CD14-positive monocyte (primary cell): ENCODE results near the gene UBE2D3. TPM values are rescaled to one million over a fixed set of nuclear protein-coding genes. Genes with fewer than 3 reads are reported as not detected.

Experiments
- DNase-seq, 3 donors: peaks; one replicate each; pipeline ENCODE4 v3.0.0-alpha.2; 2011 to 2022
- H2AFZ ChIP-seq: 2 replicates; pipeline ENCODE4 v1.6.0; 2012; ENCODE audit warnings: mild to moderate bottlenecking, low read depth, low read length, inconsistent platforms; ENCODE audit not compliant: insufficient read depth, poor library complexity, severe bottlenecking
- H3K27ac ChIP-seq, 2 donors: 1 replicate in 1 of 2; 2 replicates in 1 of 2; pipeline ENCODE4 v1.5.1; 2012 to 2013; ENCODE audit warnings: low read length in 2 of 2, control low read depth in 1 of 2, inconsistent platforms in 1 of 2, low read depth in 1 of 2, mild to moderate bottlenecking in 1 of 2
- H3K27me3 ChIP-seq, 2 donors: one replicate each; pipeline versions ENCODE4 v1.6.0 to v1.6.1; 2011 to 2013; ENCODE audit warnings: low read length in 2 of 2; ENCODE audit not compliant: control insufficient read depth in 2 of 2, insufficient read depth in 2 of 2
- H3K36me3 ChIP-seq, 2 donors: replicated peaks in 1 of 2; 1 replicate in 1 of 2; 2 replicates in 1 of 2; pipeline versions ENCODE4 v1.5.1 to v1.6.1; 2012 to 2013; ENCODE audit warnings: low read length in 2 of 2, control low read depth in 1 of 2, inconsistent platforms in 1 of 2, mild to moderate bottlenecking in 1 of 2; ENCODE audit not compliant: insufficient read depth in 2 of 2, control insufficient read depth in 1 of 2
- H3K4me1 ChIP-seq, 2 donors: 1 replicate in 1 of 2; 2 replicates in 1 of 2; pipeline versions ENCODE4 v1.5.1 to v1.6.1; 2012 to 2013; ENCODE audit warnings: low read length in 2 of 2, control low read depth in 1 of 2, inconsistent platforms in 1 of 2, mild to moderate bottlenecking in 1 of 2, moderate library complexity in 1 of 2; ENCODE audit not compliant: insufficient read depth in 2 of 2, control insufficient read depth in 1 of 2
- H3K4me2 ChIP-seq: replicated peaks from 2 replicates; pipeline ENCODE3; 2012; ENCODE audit warnings: low read length, moderate library complexity, mild to moderate bottlenecking; ENCODE audit not compliant: poor library complexity, severe bottlenecking; ENCODE audit errors: extremely low read depth
- H3K4me3 ChIP-seq, 3 experiments: fragments of 200-600 bp in 1 of 3; sonication (generic) in 1 of 3; replicated peaks in 1 of 3; 1 replicate in 2 of 3; 2 replicates in 1 of 3; pipeline ENCODE4 v1.5.1; 2011 to 2013; ENCODE audit warnings: low read length in 3 of 3, mild to moderate bottlenecking in 3 of 3, control low read depth in 2 of 3, low read depth in 2 of 3, inconsistent platforms in 1 of 3, moderate library complexity in 1 of 3
- H3K79me2 ChIP-seq: 2 replicates; pipeline ENCODE4 v1.6.0; 2012; ENCODE audit warnings: mild to moderate bottlenecking, control low read depth, inconsistent platforms, low read length, moderate library complexity; ENCODE audit not compliant: insufficient read depth
- H3K9ac ChIP-seq: 2 replicates; pipeline ENCODE4 v1.6.0; 2017; ENCODE audit warnings: low read length, mild to moderate bottlenecking; ENCODE audit not compliant: insufficient read depth, poor library complexity, severe bottlenecking
- H3K9me3 ChIP-seq, 2 donors: replicated peaks in 1 of 2; 1 replicate in 1 of 2; 2 replicates in 1 of 2; pipeline versions ENCODE4 v1.5.1 to v1.6.1; 2012 to 2013; ENCODE audit warnings: low read length in 2 of 2, control low read depth in 1 of 2; ENCODE audit not compliant: control insufficient read depth in 1 of 2, insufficient read depth in 1 of 2
- H4K20me1 ChIP-seq: 2 replicates; pipeline ENCODE4 v1.6.0; 2012; ENCODE audit warnings: mild to moderate bottlenecking, low read length, control low read depth, moderate library complexity; ENCODE audit not compliant: insufficient read depth
- H3K27ac Mint-ChIP-seq, 7 donors: one replicate each; pipeline ENCODE4 v1.8.0; 2020; ENCODE audit warnings: mild to moderate bottlenecking in 7 of 7, mixed read lengths in 7 of 7, moderate library complexity in 6 of 7, inconsistent platforms in 2 of 7
- H3K27me3 Mint-ChIP-seq, 3 donors: one replicate each; pipeline ENCODE4 v1.8.0; 2021 to 2022; ENCODE audit warnings: low read depth in 3 of 3, mild to moderate bottlenecking in 3 of 3, mixed read lengths in 3 of 3, moderate library complexity in 3 of 3, inconsistent platforms in 1 of 3
- H3K36me3 Mint-ChIP-seq, 2 donors: one replicate each; pipeline ENCODE4 v1.8.0; 2020; ENCODE audit warnings: mixed read lengths in 2 of 2, inconsistent platforms in 1 of 2, mild to moderate bottlenecking in 1 of 2
- H3K4me1 Mint-ChIP-seq: one replicate; pipeline ENCODE4 v1.8.0; 2020; ENCODE audit warnings: mild to moderate bottlenecking, mixed read lengths
- H3K4me3 Mint-ChIP-seq, 2 donors: one replicate each; pipeline ENCODE4 v1.8.0; 2020; ENCODE audit warnings: mild to moderate bottlenecking in 2 of 2, mixed read lengths in 2 of 2, moderate library complexity in 1 of 2
- H3K9me3 Mint-ChIP-seq, 7 donors: one replicate each; pipeline ENCODE4 v1.8.0; 2020 to 2022; ENCODE audit warnings: mixed read lengths in 7 of 7, mild to moderate bottlenecking in 6 of 7, moderate library complexity in 6 of 7, inconsistent platforms in 2 of 7
- WGBS: methylation state at CpG from one replicate; pipeline ENCODE4 v1.1.5; 2013; ENCODE audit warnings: missing lambda C conversion rate; ENCODE audit not compliant: insufficient coverage; 5-methylcytosine and 5-hydroxymethylcytosine counted together
- intact Hi-C, 2 donors: fragments of 100-400 bp; cut with micrococcal nuclease; formaldehyde crosslinking; loops; one replicate each; pipeline versions ENCODE4 v1.15.0 to v1.15.1; 2023
- polyA plus RNA-seq, 3 donors: library from polyadenylated mRNA; depleted of rRNA in 1 of 3; unstranded in 2 of 3; stranded (reverse) in 1 of 3; fragments of 300-500 nt in 2 of 3; fragments of >200 nt in 1 of 3; fragmentation: Illumina TruSeq in 2 of 3; gene quantifications; 1 replicate in 2 of 3; 2 replicates in 1 of 3; pipeline ENCODE4 v1.2.3, GENCODE V29; 2012 to 2021
- TF ChIP-seq, protein P1 (sequence below): fragments of 200-600 bp; IDR thresholded peaks from one replicate; pipeline ENCODE4 v1.8.0; 2022; ENCODE audit warnings: antibody characterized with exemption, mild to moderate bottlenecking

UBE2D3 gene
- polyA plus RNA-seq, 3 donors, result 340 to 499 (median 457) TPM

DNA sequence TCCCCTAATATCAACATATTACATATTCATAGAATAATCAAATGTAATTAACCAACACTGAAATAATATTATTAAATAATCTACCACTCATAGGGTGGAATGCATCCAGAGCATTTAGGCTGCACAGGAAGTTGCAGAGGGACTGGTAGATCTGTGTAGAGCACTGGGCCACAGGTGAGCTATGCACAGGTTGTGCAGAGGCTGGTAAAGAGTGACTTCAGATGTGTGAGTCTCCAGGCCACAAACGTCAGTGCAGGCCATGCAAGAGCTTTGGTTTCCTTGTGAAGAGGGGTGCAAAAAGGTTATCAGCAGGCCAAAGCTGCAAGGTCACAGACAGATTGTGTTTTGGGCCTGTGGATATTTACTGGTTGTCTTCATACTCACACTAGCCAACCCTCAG is 41.1 kb downstream of the UBE2D3 start:
- Histone ChIP-seq H3K4me3 (no peak overlapping the region), H3K27me3 (no peaks in the 10 kb centered on the region), H4K20me1 (peaks cover 10% of the 10 kb centered on the region), H3K36me3 (no peaks in the 10 kb centered on the region), H3K9ac (no peak overlapping the region), H2AFZ (no peak overlapping the region), H3K79me2 (no peaks in the 10 kb centered on the region), H3K4me2 (no peak overlapping the region), H3K27ac (no peak overlapping the region), H3K9me3 (no peaks in the 10 kb centered on the region), H3K4me1 (peaks cover 4 to 13% of the 10 kb centered on the region in 2 donors)
- H3K27ac Mint-ChIP-seq, result no peak overlapping the region
- no peaks in the 10 kb centered on the region for H3K27me3 Mint-ChIP-seq
- WGBS, result 88% methylated on average over 1 of the region's 1 CpG
- peaks cover 0 to 2% (median 0%) of the 10 kb centered on the region in 7 donors for H3K9me3 Mint-ChIP-seq
- H3K4me3 Mint-ChIP-seq, result no peak overlapping the region
- intact Hi-C loops, result loop anchor here in 1 of 2 donors (10.0 kb wide), 1 partner anchor 51 kb away; no protein-coding TSS in a partner anchor
- TF ChIP-seq, protein P1, sequence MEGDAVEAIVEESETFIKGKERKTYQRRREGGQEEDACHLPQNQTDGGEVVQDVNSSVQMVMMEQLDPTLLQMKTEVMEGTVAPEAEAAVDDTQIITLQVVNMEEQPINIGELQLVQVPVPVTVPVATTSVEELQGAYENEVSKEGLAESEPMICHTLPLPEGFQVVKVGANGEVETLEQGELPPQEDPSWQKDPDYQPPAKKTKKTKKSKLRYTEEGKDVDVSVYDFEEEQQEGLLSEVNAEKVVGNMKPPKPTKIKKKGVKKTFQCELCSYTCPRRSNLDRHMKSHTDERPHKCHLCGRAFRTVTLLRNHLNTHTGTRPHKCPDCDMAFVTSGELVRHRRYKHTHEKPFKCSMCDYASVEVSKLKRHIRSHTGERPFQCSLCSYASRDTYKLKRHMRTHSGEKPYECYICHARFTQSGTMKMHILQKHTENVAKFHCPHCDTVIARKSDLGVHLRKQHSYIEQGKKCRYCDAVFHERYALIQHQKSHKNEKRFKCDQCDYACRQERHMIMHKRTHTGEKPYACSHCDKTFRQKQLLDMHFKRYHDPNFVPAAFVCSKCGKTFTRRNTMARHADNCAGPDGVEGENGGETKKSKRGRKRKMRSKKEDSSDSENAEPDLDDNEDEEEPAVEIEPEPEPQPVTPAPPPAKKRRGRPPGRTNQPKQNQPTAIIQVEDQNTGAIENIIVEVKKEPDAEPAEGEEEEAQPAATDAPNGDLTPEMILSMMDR, result no peak
- DNase-seq, result no peak
- peaks cover 14% of the 10 kb centered on the region for H3K4me1 Mint-ChIP-seq
- H3K36me3 Mint-ChIP-seq, result peaks cover 0 to 1% of the 10 kb centered on the region in 2 donors

DNA sequence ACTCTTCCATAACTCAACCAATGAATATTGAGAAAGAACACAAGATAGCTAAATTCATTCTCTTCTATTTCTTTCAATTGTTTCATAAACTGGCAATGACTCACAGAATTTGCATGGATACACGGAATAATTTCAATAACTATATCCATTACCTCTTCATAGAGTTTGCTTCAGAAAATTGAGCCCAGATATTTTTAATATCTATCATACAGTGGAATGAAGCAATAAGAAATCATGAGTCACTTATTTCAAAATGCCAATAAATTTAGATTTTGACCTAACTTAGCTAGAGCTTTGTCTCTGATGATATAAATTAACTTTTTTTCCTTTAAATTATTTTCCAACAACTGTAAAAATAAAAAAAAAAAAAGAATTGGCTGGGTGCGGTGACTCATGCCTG is 44.3 kb downstream of the UBE2D3 start:
- WGBS, result no CpG with 5 or more reads among the region's 2 CpGs
- H3K27me3 ChIP-seq, result no peaks in the 10 kb centered on the region
- no peaks in the 10 kb centered on the region for H3K36me3 ChIP-seq
- TF ChIP-seq, protein P1, result no peak
- no peak for DNase-seq
- no peaks in the 10 kb centered on the region for H4K20me1 ChIP-seq
- H3K9me3 ChIP-seq, result no peaks in the 10 kb centered on the region
- Mint-ChIP-seq H3K9me3 (no peaks in the 10 kb centered on the region), H3K36me3 (no peaks in the 10 kb centered on the region), H3K27ac (peak overlapping the region in 1 of 7 donors; percentile 25), H3K4me3 (no peak overlapping the region), H3K4me1 (peaks cover 26% of the 10 kb centered on the region), H3K27me3 (peaks cover 0 to 7% (median 0%) of the 10 kb centered on the region in 3 donors)
- peaks cover 20 to 26% of the 10 kb centered on the region in 2 donors for H3K4me1 ChIP-seq
- H3K4me3 ChIP-seq, result no peak overlapping the region
- no peaks in the 10 kb centered on the region for H3K79me2 ChIP-seq
- no peak overlapping the region for H3K27ac ChIP-seq
- no peak overlapping the region for H3K4me2 ChIP-seq
- no peak overlapping the region for H2AFZ ChIP-seq
- intact Hi-C loops, result loop anchor here in 1 of 2 donors (10.0 kb wide), 1 partner anchor 48 kb away; no protein-coding TSS in a partner anchor
- H3K9ac ChIP-seq, result no peak overlapping the region
